ENCODE results near the gene HTR2A.

The HTR2A gene

GRCh38 chr13:46868091-46868490 lies 28.8 kb downstream of the HTR2A start:
- no peak for DNase-seq (ENCODE audit: low read depth)

GRCh38 chr13:46866150-46866549 lies 30.7 kb downstream of the HTR2A start:
- DNase-seq (ENCODE audit: low read depth) = peak; percentile 78

- DNase-seq (ENCODE audit: low read depth) = no peak
These were observed 31.9 kb downstream of the HTR2A start for GRCh38 chr13:46864941-46865340.

GRCh38 chr13:46861959-46862358 lies 34.9 kb downstream of the HTR2A start:
- no peak for DNase-seq (ENCODE audit: low read depth)

GRCh38 chr13:46860722-46861121 lies 36.1 kb downstream of the HTR2A start:
- DNase-seq (ENCODE audit: low read depth) = peak; percentile 9

- DNase-seq (ENCODE audit: low read depth) = peak; percentile 38
These were observed 38.1 kb downstream of the HTR2A start for GRCh38 chr13:46858776-46859175.

- no peak for DNase-seq (ENCODE audit: low read depth)
These were observed 38.7 kb downstream of the HTR2A start for GRCh38 chr13:46858163-46858562.

- no peak for DNase-seq (ENCODE audit: low read depth)
These were observed 41.2 kb downstream of the HTR2A start for GRCh38 chr13:46855664-46856063.

- no peak for DNase-seq (ENCODE audit: low read depth)
These were observed 41.7 kb downstream of the HTR2A start for GRCh38 chr13:46855166-46855565.

- no peak for DNase-seq (ENCODE audit: low read depth)
These were observed 44.7 kb downstream of the HTR2A start for GRCh38 chr13:46852168-46852567.

- DNase-seq (ENCODE audit: low read depth) = no peak
These were observed 46.6 kb downstream of the HTR2A start for GRCh38 chr13:46850214-46850613.

- DNase-seq (ENCODE audit: low read depth) = no peak
These were observed 50.1 kb downstream of the HTR2A start for GRCh38 chr13:46846726-46847125.

GRCh38 chr13:46845146-46845545 lies 51.7 kb downstream of the HTR2A start:
- no peak for DNase-seq (ENCODE audit: low read depth)

GRCh38 chr13:46844431-46844830 lies 52.4 kb downstream of the HTR2A start:
- DNase-seq (ENCODE audit: low read depth) = no peak

GRCh38 chr13:46839399-46839798 lies 57.5 kb downstream of the HTR2A start:
- no peak for DNase-seq (ENCODE audit: low read depth)

- no peak for DNase-seq (ENCODE audit: low read depth)
These were observed 62.2 kb downstream of the HTR2A start for GRCh38 chr13:46834657-46835056.

- peak; percentile 52 for DNase-seq (ENCODE audit: low read depth)
These were observed 65.2 kb downstream of the HTR2A start for GRCh38 chr13:46831588-46832194.

- no peak for DNase-seq (ENCODE audit: low read depth)
These were observed 66.3 kb downstream of the HTR2A start for GRCh38 chr13:46830405-46831005.

- DNase-seq (ENCODE audit: low read depth) = no peak
These were observed 74.3 kb downstream of the HTR2A start for GRCh38 chr13:46822551-46822950.

- DNase-seq (ENCODE audit: low read depth) = no peak
These were observed 78.9 kb downstream of the HTR2A start for GRCh38 chr13:46817838-46818476.

GRCh38 chr13:46817095-46817494 lies 79.8 kb downstream of the HTR2A start:
- no peak for DNase-seq (ENCODE audit: low read depth)

GRCh38 chr13:46816371-46816770 lies 80.5 kb downstream of the HTR2A start:
- no peak for DNase-seq (ENCODE audit: low read depth)

GRCh38 chr13:46812301-46812797 lies 84.5 kb downstream of the HTR2A start:
- no peak for DNase-seq (ENCODE audit: low read depth)

Measured in fibroblast of gingiva (primary cell).